GM12872 (cell line): ENCODE results near the gene ARGLU1.

ENCODE experiments used
- CTCF ChIP-seq: IDR thresholded peaks from 3 replicates; pipeline ENCODE4 v1.5.1; 2011; ENCODE audit warnings: low read depth, mild to moderate bottlenecking, low read length, moderate library complexity; ENCODE audit not compliant: insufficient read depth

Gene ARGLU1

DNA sequence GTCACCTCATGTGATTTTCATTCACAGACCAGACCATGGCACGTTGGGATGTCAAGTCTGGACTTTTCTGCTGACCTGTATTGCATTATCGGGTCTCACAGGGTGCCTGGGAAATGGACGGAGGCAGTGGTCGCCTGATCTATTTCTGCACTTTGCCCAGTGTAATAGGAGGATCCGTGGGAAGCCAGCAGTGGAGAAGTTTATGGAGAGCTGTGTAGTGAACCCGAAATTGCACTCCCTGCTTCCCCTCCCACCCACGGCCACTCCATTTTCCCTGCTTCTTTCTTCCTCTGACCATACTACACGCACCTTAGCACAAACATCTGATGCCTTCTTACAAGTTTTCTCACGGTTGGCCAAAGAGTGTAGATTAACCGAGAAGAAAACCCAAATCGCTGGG lies 49.4 kb downstream of the ARGLU1 start:
- TF ChIP-seq CTCF: no peak

DNA sequence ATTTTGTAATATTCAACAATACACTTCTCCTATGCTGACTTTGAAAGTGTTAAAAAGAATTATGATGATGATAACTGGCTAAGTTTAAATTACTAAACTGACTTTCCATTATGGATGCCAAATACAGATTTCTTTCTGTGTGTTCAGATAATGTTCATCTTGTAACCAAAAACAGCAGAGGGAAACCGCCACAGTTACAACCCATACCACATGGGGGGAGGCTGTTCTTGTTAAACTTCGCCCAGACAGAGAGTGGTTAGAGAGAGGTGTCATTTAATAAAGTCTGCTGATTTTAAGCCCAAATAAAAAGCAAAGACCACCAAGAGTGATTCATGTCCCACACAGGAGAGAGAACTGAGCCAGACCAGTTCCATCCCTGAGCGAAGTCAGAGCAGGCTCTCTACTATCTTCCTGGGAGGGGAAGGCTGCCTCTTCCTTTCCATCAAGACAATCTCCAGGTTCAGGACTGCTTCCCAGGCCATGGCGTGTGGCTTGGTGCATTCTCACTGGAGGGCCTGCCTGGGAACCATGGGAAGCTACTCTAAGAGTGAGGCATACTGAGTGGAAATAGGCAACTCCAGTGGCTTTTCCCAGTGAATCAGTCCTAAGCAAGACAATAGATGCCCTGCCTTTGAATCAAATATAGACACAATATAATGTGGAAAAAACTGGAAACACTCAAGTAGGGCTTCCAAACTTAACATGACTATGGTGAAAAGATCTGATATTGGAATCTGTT lies 50.7 kb downstream of the ARGLU1 start:
- no peak for TF ChIP-seq CTCF

- TF ChIP-seq CTCF: no peak
These were observed 52.2 kb downstream of the ARGLU1 start for GRCh38 chr13:106515635-106516254.

- no peak for TF ChIP-seq CTCF
These were observed 52.9 kb downstream of the ARGLU1 start for GRCh38 chr13:106514928-106515634.

DNA sequence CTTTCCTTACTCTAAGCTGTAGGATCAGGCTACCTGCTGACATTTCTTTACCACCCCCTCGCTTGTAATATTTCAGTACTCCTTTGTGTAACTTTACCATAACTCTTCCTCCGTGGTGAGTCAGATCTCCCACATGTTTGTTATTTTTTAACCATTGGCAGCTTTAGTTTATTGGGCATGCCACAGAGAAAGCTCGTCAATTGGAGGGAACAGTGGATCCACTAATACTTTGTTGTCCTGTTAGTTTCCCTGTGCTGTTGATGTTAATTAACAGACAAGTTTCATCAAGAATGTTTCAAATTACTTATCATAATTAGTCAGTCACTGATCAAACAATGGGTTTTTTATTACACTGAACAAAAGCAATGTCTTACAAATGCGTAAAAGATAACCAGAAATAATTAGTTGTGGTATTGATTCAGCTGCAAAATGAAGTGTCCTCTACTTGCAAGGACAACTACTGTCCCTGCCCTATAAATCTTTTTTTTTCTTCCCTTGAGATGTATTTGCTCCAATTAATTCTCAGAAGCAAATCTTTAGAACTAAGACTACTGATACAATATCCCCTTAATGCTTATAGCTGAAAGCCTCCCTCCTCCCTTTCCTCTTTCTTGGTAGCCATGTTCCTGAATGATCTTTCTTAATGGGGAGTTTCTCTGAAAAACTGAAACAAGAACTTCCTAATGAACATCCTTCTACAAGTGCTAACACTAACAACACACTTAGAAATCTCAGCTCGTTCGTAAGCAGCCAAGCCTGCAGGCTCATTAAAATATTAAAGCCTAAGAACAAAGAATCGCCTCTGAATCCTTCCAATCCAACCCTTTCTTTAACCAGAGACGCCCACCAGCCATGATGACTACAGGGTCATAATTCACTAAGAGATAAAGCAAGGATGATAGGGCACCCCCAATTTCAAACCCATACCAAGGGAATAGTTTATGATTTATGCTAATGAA lies 54.6 kb downstream of the ARGLU1 start:
- no peak for TF ChIP-seq CTCF

- TF ChIP-seq CTCF: no peak
These were observed 60.2 kb downstream of the ARGLU1 start for GRCh38 chr13:106507560-106508274.
